Measurements from ENCODE around the gene PEMT.

The PEMT gene

GRCh38 chr17:17514993-17515933 is 76.2 kb downstream of the PEMT start:
- TF ChIP-seq, protein P1, sequence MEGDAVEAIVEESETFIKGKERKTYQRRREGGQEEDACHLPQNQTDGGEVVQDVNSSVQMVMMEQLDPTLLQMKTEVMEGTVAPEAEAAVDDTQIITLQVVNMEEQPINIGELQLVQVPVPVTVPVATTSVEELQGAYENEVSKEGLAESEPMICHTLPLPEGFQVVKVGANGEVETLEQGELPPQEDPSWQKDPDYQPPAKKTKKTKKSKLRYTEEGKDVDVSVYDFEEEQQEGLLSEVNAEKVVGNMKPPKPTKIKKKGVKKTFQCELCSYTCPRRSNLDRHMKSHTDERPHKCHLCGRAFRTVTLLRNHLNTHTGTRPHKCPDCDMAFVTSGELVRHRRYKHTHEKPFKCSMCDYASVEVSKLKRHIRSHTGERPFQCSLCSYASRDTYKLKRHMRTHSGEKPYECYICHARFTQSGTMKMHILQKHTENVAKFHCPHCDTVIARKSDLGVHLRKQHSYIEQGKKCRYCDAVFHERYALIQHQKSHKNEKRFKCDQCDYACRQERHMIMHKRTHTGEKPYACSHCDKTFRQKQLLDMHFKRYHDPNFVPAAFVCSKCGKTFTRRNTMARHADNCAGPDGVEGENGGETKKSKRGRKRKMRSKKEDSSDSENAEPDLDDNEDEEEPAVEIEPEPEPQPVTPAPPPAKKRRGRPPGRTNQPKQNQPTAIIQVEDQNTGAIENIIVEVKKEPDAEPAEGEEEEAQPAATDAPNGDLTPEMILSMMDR (IDR thresholded peaks at IDR 0.05; ENCODE audit: insufficient read depth, low read depth, low read length, missing control alignments) = no peak
- DNase-seq (ENCODE audit: low read depth) = no peak
- H3K4me3 ChIP-seq (ENCODE audit: low read depth, low read length) = no peak overlapping the region

GRCh38 chr17:17514361-17514992 is 77.0 kb downstream of the PEMT start:
- TF ChIP-seq, protein P1 (IDR thresholded peaks at IDR 0.05; ENCODE audit: insufficient read depth, low read depth, low read length, missing control alignments) = no peak
- H3K4me3 ChIP-seq (ENCODE audit: low read depth, low read length) = no peak overlapping the region

DNA sequence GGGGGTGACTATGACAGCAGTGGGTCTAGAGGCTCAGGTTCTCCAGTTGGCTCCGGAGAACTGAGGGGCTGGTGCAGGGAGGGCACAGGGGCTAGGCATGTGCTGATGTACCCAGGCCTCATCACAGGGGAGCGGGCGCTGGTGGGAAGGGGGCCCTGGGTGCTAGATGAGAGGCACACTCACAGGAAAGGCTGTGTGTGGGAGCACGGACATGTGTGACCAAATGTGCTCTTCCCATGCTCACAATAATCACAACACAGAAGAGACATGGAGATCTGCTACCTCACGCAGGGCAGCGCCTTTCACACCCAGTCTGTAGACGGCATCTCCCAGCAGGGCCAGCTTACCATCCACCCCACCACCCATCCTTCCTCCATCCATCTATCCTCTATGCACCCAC is 77.9 kb downstream of the PEMT start:
- no peak overlapping the region for H3K4me3 ChIP-seq (ENCODE audit: low read depth, low read length)
- TF ChIP-seq, protein P1 (IDR thresholded peaks at IDR 0.05; ENCODE audit: insufficient read depth, low read depth, low read length, missing control alignments) = no peak
- DNase-seq (ENCODE audit: low read depth) = no peak

More at GRCh38 chr17:17514361-17514992, 77.0 kb downstream of the PEMT start:
- DNase-seq (ENCODE audit: low read depth) = no peak

DNA sequence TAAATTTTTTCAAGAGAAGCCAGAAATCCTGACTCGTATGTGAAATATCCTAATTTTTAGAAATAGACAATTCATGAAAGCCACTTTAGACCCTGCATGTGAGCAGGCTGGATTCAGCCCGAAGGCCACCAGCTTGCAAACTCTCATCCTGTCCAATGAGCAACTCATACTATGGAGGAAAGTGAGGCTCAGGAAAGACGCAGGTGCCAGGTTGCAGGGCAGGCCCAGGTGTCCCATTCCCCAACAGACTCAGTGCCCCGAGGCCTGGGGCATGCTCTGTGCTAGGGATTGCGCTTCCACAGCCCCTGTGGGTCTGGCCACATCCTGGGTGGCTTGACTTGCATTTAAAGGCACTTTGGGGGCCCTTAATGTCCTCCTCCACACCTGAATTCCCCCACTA is 78.6 kb downstream of the PEMT start:
- TF ChIP-seq, protein P1 (IDR thresholded peaks at IDR 0.05; ENCODE audit: insufficient read depth, low read depth, low read length, missing control alignments) = no peak
- no peak for DNase-seq (ENCODE audit: low read depth)
- H3K4me3 ChIP-seq (ENCODE audit: low read depth, low read length) = no peak overlapping the region

DNA sequence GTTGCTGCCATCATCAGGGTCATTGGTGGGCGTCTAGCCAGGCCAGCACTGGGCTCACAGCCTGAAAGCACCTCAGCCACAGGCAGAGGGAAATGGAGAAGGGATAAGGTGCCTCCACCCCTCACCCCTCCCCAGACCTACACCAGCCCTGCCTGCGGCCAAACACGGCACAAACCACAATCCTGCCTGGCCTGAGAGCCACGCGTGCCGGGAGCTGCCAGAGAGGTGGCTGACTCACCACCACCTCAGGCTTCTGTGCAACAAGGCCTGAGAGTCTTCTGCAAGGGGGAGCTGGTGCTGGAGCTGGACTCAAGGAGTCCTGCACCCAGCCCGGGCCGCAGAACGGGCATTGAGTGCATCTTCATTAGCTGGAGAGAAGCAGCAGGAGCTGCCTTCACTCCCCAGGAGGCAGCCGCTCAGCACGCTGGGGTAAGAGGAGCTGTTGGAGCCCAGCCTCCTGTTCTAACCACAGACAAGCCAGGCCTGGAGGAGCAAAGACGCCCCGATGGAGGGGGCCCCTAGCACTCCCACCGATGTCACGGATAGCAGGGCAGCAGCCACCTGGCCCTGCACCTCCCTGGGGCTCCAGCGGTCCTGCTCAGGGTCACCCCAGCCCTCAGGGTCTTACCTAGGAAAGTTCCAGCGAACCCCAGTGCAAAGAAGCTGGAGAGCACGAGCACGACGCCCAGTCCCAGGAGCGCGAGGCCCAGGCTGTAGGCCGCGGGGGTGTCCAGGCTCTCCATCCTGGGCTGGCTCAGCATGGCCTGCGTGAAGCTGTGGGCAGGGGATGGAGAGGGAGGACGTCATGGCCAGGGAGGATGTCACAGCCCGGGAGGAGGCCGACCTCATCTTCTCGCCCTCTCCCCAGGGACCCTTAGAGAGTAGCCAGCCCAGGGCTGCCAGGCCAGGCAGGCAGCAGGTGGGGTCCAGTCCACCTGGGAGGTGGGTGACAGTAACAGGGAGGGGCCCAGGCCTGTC is 79.3 kb downstream of the PEMT start:
- H3K4me3 ChIP-seq (ENCODE audit: low read depth, low read length) = no peak overlapping the region
- TF ChIP-seq, protein P1 (IDR thresholded peaks at IDR 0.05; ENCODE audit: insufficient read depth, low read depth, low read length, missing control alignments) = no peak
- DNase-seq (ENCODE audit: low read depth) = no peak

GRCh38 chr17:17511293-17511741 is 80.2 kb downstream of the PEMT start:
- DNase-seq (ENCODE audit: low read depth) = no peak
- no peak overlapping the region for H3K4me3 ChIP-seq (ENCODE audit: low read depth, low read length)
- TF ChIP-seq, protein P1 (IDR thresholded peaks at IDR 0.05; ENCODE audit: insufficient read depth, low read depth, low read length, missing control alignments) = no peak

Measured in GM12865 (cell line).